ENCODE measurements around the gene KCNN3. TPM values are rescaled to one million over a fixed set of nuclear protein-coding genes. Genes with fewer than 3 reads are reported as not detected.

KCNN3 gene
- total RNA-seq, 1 experiment from 2014 or later = 0.26 TPM

GRCh38 chr1:154778944-154779343 lies 91.1 kb downstream of the KCNN3 start:
- CTCF ChIA-PET = no interaction called here

GRCh38 chr1:154778275-154778674 lies 91.8 kb downstream of the KCNN3 start:
- Histone ChIP-seq H4K20me1 (ENCODE audit: low read length) (no peaks in the 10 kb centered on the region), H3K79me2 (ENCODE audit: low read length) (no peaks in the 10 kb centered on the region), H3K36me3 (ENCODE audit: low read depth, low read length) (no peaks in the 10 kb centered on the region), H3K4me2 (ENCODE audit: low read length) (no peak overlapping the region), H3K9me2 (replicated peaks; ENCODE audit: low read length) (no peaks in the 10 kb centered on the region), H3K9me3 (ENCODE audit: low read length) (peaks cover 8% of the 10 kb centered on the region; the same call in 1 of the 2 replicates), H3F3A (ENCODE audit: low read length, unreplicated experiment) (no peaks in the 10 kb centered on the region), H3K4me3 (ENCODE audit: low read length) (no peak overlapping the region), H3K9ac (ENCODE audit: low read length) (no peak overlapping the region), H3K4me1 (ENCODE audit: insufficient read depth, low read length) (no peaks in the 10 kb centered on the region), H2AFZ (ENCODE audit: low read length) (no peak overlapping the region), H3K27ac (ENCODE audit: low read length) (no peak overlapping the region), H3K27me3 (ENCODE audit: low read length) (peaks cover 58% of the 10 kb centered on the region)
- intact Hi-C loops (cut with micrococcal nuclease) = no loop called here
- ChIA-PET POLR2A (ENCODE audit: unreplicated experiment) (no interaction called here), CTCF (no interaction called here)
- DNase-seq = no peak
- no peak for ATAC-seq
- TF ChIP-seq EZH2phosphoT487 (IDR thresholded peaks at IDR 0.05; ENCODE audit: borderline replicate concordance, low read length) (no peak), CTCF (conservative IDR thresholded peaks at IDR 0.05; ENCODE audit: low read depth, low read length) (no peak), EZH2 (IDR thresholded peaks at IDR 0.05; ENCODE audit: low read length, unreplicated experiment) (no peak)
- no TSS peak for BruUV-seq (replicated peaks)

More at GRCh38 chr1:154778944-154779343, 91.1 kb downstream of the KCNN3 start:
- Histone ChIP-seq H3K36me3 (ENCODE audit: low read depth, low read length) (no peaks in the 10 kb centered on the region), H3K9me2 (replicated peaks; ENCODE audit: low read length) (no peaks in the 10 kb centered on the region), H3K27ac (ENCODE audit: low read length) (no peak overlapping the region), H3F3A (ENCODE audit: low read length, unreplicated experiment) (no peaks in the 10 kb centered on the region), H3K4me2 (ENCODE audit: low read length) (no peak overlapping the region), H3K9ac (ENCODE audit: low read length) (no peak overlapping the region), H3K9me3 (ENCODE audit: low read length) (peaks cover 8% of the 10 kb centered on the region; the same call in 1 of the 2 replicates), H3K4me1 (ENCODE audit: insufficient read depth, low read length) (no peaks in the 10 kb centered on the region), H3K79me2 (ENCODE audit: low read length) (no peaks in the 10 kb centered on the region), H3K4me3 (ENCODE audit: low read length) (no peak overlapping the region), H4K20me1 (ENCODE audit: low read length) (no peaks in the 10 kb centered on the region), H3K27me3 (ENCODE audit: low read length) (peaks cover 59% of the 10 kb centered on the region), H2AFZ (ENCODE audit: low read length) (no peak overlapping the region)
- intact Hi-C loops (cut with micrococcal nuclease) = no loop called here
- no TSS peak for BruUV-seq (replicated peaks)
- no peak for ATAC-seq
- no peak for DNase-seq
- TF ChIP-seq EZH2 (IDR thresholded peaks at IDR 0.05; ENCODE audit: low read length, unreplicated experiment) (no peak), EZH2phosphoT487 (IDR thresholded peaks at IDR 0.05; ENCODE audit: borderline replicate concordance, low read length) (no peak), CTCF (conservative IDR thresholded peaks at IDR 0.05; ENCODE audit: low read depth, low read length) (no peak)
- POLR2A ChIA-PET (ENCODE audit: unreplicated experiment) = no interaction called here

- intact Hi-C loops (cut with micrococcal nuclease) = no loop called here
- no TSS peak for BruUV-seq (replicated peaks)
- H4K20me1 ChIP-seq (ENCODE audit: low read length) = no peaks in the 10 kb centered on the region
- H3K4me3 ChIP-seq (ENCODE audit: low read length) = no peak overlapping the region
- H3K36me3 ChIP-seq (ENCODE audit: low read depth, low read length) = no peaks in the 10 kb centered on the region
- peaks cover 8% of the 10 kb centered on the region; the same call in 1 of the 2 replicates for H3K9me3 ChIP-seq (ENCODE audit: low read length)
- ChIA-PET POLR2A (ENCODE audit: unreplicated experiment) (no interaction called here), CTCF (no interaction called here)
- no peak overlapping the region for H3K4me2 ChIP-seq (ENCODE audit: low read length)
- H3K27me3 ChIP-seq (ENCODE audit: low read length) = peaks cover 56% of the 10 kb centered on the region
- no peaks in the 10 kb centered on the region for H3F3A ChIP-seq (ENCODE audit: low read length, unreplicated experiment)
- no peaks in the 10 kb centered on the region for H3K9me2 ChIP-seq (replicated peaks; ENCODE audit: low read length)
- no peak for TF ChIP-seq EZH2 (IDR thresholded peaks at IDR 0.05; ENCODE audit: low read length, unreplicated experiment)
- no peak for TF ChIP-seq EZH2phosphoT487 (IDR thresholded peaks at IDR 0.05; ENCODE audit: borderline replicate concordance, low read length)
- no peak for TF ChIP-seq CTCF (conservative IDR thresholded peaks at IDR 0.05; ENCODE audit: low read depth, low read length)
- DNase-seq (no peak), ATAC-seq (no peak)
- no peak overlapping the region for H2AFZ ChIP-seq (ENCODE audit: low read length)
- no peak overlapping the region for H3K27ac ChIP-seq (ENCODE audit: low read length)
- H3K79me2 ChIP-seq (ENCODE audit: low read length) = no peaks in the 10 kb centered on the region
- H3K9ac ChIP-seq (ENCODE audit: low read length) = no peak overlapping the region
- no peaks in the 10 kb centered on the region for H3K4me1 ChIP-seq (ENCODE audit: insufficient read depth, low read length)
Measured at GRCh38 chr1:154777781-154778180, 92.3 kb downstream of the KCNN3 start.
